DMS79 treated with DMSO at 0.1 percent for 48 hours (cell line): ENCODE results near the gene SLC12A8.
"Not testable (repeated sequence)": the region's sequence is repeated elsewhere in the genome, so short reads cannot be mapped to it uniquely, and the experiment has no call there.

Experiments
- DNase-seq: peaks from one replicate; lab custom pipeline; 2025; lab: John Stamatoyannopoulos, UW

SLC12A8 gene

GRCh38 chr3:125110016-125110875 lies 102.3 kb downstream of the SLC12A8 start:
- no peak for DNase-seq

DNA sequence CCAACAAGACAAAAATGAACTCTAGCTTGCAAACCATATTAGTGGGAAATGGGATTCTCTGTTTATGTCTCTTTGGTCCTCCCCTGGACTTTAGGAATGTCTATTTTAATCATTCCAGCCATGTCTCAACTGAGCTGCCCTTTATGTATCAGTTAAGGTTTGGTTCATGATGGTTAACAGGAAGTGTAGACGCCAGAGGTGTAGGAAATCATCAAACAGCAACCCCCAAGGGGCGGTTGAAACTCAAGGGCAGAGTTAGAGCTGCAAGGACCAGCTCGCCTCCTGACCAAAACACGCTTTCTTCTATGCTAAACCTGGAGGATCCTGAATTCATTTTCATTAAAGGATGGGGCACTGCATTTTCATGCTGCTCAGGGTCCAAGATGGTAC lies 103.0 kb downstream of the SLC12A8 start:
- DNase-seq = no peak

- DNase-seq = no peak
These were observed 103.6 kb downstream of the SLC12A8 start for GRCh38 chr3:125108833-125109535.

- peak; percentile 32 for DNase-seq
These were observed 104.5 kb downstream of the SLC12A8 start for GRCh38 chr3:125107861-125108567.

GRCh38 chr3:125107363-125107762 lies 105.2 kb downstream of the SLC12A8 start:
- DNase-seq = no peak

DNA sequence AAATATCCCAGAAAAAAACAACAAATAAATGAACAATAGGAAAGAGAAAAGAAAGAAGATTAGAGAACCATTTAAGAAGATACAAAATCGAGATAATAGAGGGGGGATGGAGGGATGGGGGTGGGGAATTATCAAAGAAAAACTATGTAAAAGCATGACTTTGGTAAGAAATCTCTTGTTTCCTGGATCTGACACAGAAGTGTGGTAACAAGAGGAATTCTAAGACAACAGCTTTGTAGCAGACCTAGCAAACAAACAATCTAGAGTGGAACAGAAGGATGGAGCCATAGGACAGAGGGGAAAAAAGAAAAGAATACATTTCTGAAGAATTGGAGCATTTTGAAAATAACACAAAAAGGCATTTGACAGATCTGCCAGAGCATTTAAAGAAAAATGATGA lies 107.4 kb downstream of the SLC12A8 start:
- DNase-seq = no peak

GRCh38 chr3:125104639-125105038 lies 107.9 kb downstream of the SLC12A8 start:
- DNase-seq = no peak

DNA sequence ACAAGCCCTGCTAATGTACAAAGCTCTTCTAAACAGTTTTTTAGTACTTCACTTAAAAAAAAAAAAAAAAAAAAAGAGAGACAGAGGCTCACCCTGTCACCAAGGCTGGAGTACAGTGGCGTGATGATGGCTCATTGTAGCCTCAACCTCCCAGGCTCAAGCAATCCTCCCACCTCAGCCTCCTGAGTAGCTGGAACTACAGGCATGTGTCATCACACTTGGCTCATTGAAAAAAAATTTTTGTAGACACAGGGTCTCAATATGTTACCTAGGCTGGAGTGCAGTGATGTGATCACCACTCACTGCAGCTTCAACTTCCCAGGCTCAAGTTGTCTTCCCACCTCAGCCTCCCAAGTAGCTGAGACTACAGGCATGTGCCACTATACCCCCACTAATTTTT lies 109.1 kb downstream of the SLC12A8 start:
- DNase-seq = no peak

DNA sequence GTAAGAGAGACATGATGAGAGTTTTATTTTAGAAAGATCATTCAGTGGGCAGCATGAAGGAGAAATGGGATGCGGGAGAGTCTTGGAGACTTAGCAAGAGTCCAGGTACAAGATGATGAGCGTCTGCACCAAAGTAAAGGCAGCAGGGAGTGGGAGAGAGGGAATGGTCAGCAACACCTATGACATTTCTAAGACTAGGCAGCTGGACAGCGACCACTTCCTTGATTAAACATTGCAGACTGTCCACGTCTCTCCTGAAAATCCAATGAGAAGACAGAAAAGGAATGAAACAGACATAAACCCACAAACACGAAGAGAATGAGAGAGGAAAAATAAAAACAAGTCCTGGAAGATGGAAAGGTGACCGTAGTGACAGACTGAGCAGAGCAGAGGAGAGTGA lies 110.1 kb downstream of the SLC12A8 start:
- DNase-seq = no peak

- DNase-seq = no peak
These were observed 113.8 kb downstream of the SLC12A8 start for GRCh38 chr3:125098611-125099291.

DNA sequence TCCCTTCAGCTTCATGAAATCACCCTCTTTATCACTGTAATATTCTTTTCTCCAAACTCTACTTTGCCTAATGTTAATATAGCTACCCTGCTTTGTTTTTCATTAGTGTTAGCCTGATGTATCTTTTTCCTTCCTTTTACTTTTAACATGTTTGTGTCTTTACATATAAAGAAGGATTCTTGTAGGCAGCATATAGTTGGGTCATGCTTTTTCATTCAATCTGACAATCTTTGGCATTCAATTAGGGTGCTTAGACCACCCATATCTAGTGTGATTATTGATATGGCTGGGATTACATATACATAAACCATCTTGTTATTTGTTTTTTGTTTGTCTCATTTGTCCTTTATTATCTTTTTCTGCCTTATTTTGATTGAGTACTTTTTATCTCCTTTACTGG lies 121.9 kb downstream of the SLC12A8 start:
- no peak for DNase-seq

GRCh38 chr3:125087768-125088391 lies 124.7 kb downstream of the SLC12A8 start:
- DNase-seq = no peak

DNA sequence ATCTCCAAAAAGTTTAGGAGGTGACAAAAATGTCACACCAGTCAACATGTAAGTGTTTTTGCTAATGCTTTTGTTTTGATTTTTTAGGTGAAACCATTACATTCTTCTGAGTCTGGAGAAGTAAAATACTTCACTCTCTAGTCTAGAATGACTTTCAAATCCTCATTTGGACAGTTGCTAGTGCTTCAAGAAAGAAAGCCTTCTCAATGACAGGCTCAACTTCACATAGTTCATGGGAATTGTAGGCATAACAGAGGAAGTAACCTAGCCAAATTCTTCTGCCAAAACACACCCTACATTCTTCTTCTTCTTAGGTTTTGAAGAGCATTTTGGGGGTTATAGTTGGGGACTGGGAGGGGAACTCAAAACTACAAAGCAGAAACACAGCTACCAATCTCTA lies 127.4 kb downstream of the SLC12A8 start:
- no peak for DNase-seq

DNA sequence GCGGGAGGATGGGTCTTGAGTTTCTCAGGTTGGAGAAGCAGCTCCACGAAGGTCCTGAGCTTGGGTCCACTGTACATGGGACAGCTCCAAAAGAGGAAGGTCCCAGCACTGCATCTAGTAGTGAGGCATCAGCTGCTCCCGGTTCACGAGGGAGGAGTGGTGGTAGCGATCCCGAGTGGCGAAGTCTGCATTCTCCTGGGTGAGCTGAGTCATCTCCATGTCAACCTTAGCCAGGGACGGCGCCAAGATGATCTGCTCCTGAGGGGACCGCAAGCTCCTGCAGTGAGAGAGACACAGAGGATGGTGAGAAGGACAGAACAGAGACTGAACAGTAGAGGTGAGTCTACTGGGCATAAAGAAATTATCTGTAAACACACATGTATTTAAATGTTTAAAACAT lies 128.8 kb downstream of the SLC12A8 start:
- DNase-seq = no peak

GRCh38 chr3:125082339-125082738 lies 130.2 kb downstream of the SLC12A8 start:
- not testable (repeated sequence) for DNase-seq

DNA sequence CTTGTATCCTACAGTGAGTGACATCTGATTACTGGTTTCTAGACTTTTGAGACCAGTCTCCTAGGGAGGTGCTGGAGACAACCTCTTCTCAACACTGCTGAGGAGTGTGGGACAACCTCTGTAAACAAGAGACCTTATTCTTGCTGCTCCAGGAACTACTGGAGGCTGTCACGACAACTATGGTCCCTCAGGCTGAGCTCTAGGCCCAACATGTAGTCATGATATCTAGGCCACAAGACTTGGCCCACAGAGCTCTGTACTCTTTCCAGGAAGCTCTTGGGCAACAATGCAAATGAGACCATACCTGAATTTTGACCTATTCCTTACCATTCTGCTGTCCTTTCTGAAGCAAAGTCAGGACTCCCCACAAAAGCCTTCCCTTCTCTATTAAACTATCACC lies 132.5 kb downstream of the SLC12A8 start:
- DNase-seq = no peak

DNA sequence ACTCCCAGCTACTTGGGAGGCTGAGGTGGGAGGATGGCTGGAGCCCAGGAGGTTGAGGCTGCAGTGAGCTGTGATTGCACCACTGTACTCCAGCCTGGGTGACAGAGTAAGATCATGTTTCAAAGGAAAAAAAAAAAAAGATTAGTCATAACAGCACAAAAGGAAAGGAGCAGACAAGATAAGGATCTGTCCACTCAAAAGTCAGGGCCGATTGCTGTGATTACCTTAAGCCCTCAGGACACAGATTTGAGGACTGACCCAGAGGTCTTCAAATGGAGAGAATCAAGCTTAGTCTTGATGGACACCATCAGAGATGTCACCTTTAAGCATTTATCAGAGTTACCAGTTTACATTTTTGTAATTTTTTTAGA lies 132.9 kb downstream of the SLC12A8 start:
- no peak for DNase-seq

DNA sequence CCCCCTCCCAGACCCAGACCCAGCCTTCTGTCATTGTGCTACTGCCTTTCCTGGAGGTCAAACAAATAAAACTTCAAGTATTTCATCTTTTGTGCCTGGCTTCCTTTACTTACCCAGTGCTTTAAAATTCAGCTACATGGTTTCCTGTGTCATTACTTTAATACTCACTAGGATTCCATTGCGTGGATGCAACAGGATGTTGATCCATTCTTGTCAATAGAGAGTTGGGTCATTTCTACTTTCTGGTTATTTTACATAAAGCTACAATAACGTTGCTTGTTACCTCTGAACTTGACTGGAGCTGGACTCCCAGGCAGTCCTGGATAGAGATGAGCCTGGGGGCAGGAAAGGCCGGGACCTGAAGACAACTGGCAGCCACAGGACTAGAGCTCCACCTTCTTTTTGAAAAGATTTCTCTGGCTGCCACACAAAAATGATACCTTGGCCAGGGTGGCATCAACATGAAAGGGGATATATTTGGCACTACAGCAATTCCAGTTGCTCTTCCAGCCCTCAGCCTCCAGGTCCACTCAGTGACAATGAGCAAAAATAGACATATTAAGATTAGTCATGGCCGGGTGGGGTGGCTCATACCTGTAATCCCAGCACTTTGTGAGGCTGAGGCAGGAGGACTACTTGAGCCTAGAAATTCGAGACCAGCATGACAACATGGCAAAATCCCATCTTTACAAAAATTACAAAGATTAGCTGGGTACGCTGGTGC lies 133.4 kb downstream of the SLC12A8 start:
- no peak for DNase-seq

GRCh38 chr3:125077864-125078263 lies 134.7 kb downstream of the SLC12A8 start:
- no peak for DNase-seq

DNA sequence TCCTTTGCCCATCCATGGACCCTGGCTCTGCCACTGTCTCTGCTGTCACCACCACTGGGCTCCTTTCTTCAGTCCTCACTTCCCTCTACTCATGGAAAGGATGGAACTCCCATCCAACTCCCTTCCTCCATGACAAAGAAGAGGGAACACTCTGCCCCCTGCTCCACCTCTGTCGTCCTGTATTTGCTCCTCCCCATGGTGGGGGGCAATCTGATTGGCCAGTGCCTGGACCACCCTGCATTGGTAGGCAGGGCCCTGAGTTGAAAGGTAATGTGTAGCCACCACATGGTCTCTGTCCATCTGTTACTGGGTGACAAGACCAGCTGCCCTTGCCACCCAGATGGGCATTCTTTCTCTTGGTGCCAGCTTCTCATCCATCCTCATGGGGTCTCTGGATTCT lies 136.1 kb downstream of the SLC12A8 start:
- no peak for DNase-seq

DNA sequence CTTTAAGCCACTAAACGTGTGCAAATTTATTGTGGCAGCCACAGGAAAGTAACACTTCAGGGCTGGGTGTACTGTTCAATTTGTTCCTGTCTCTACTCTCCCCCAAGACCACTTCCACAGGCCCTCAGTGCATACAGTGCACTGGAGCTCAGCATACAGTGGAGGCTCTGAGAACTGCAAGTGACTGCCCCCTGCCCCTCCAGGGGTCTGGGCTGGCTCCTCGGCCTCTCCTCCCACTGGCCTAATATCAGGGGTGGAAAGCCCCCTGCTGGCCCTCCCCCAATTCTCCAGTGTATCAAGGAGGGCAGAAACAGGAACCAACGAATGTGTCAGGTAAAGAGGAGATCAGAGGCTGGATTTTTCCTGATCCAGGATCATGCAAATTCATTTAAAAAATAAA lies 136.8 kb downstream of the SLC12A8 start:
- no peak for DNase-seq
